ENCODE data around the gene LSAMP. TPM values are rescaled to one million over a fixed set of nuclear protein-coding genes. Genes with fewer than 3 reads are reported as not detected.

Gene LSAMP
- total and polyA plus RNA-seq, 2 of the 4 experiments (the other 2 are of a cell fraction): 7.9 to 8.0 TPM

GRCh38 chr3:115834068-115834467 lies 611.2 kb downstream of the LSAMP start:
- H4K20me1 ChIP-seq (ENCODE audit: insufficient read depth, low read length): no peaks in the 10 kb centered on the region
- H2BK120ac ChIP-seq (ENCODE audit: low read depth, low read length): no peak overlapping the region
- ChIA-PET POLR2A (ENCODE audit: unreplicated experiment) (no interaction called here), CTCF (no interaction called here)
- no peaks in the 10 kb centered on the region for H3K27me3 ChIP-seq (ENCODE audit: control insufficient read depth, insufficient read depth, low read length)
- H3K36me3 ChIP-seq (ENCODE audit: control insufficient read depth, insufficient read depth, low read length): no peaks in the 10 kb centered on the region
- H3K9me1 ChIP-seq (ENCODE audit: insufficient read depth, low read length): peaks cover 4% of the 10 kb centered on the region; the same call in 1 of the 2 replicates
- H4K8ac ChIP-seq (ENCODE audit: low read depth in 2 of 2, low read length in 2 of 2): no peak overlapping the region
- no peak overlapping the region for H3K4ac ChIP-seq (ENCODE audit: low read depth, low read length)
- BruUV-seq (replicated peaks): no TSS peak
- H3K27ac ChIP-seq (ENCODE audit: insufficient read depth, low read length): no peak overlapping the region
- H2BK15ac ChIP-seq (ENCODE audit: low read depth, low read length): no peak overlapping the region
- no peak overlapping the region for H3K14ac ChIP-seq (replicated peaks; ENCODE audit: low read depth, low read length)
- TF ChIP-seq CEBPB (IDR thresholded peaks at IDR 0.05; ENCODE audit: low read depth, low read length) (0 out of 2 replicates have a peak, but pooled peaks have one; percentile 20), FOS (IDR thresholded peaks at IDR 0.05; ENCODE audit: low read depth, low read length) (0 out of 2 replicates have a peak, but pooled peaks have one; percentile 38), MXI1 (IDR thresholded peaks at IDR 0.05; ENCODE audit: borderline replicate concordance, low read depth, low read length) (no peak), BHLHE40 (IDR thresholded peaks at IDR 0.05; ENCODE audit: low read depth, low read length) (no peak), ELK1 (IDR thresholded peaks at IDR 0.05; ENCODE audit: borderline replicate concordance, low read depth, low read length) (no peak), RCOR1 (IDR thresholded peaks at IDR 0.05; ENCODE audit: insufficient replicate concordance, low read length) (no peak), MAZ (IDR thresholded peaks at IDR 0.05; ENCODE audit: borderline replicate concordance, low read depth, low read length) (no peak), NFE2L2 (IDR thresholded peaks at IDR 0.05; ENCODE audit: low read depth, low read length) (no peak), RAD21 (IDR thresholded peaks at IDR 0.05; ENCODE audit: low read length) (no peak), RFX5 (IDR thresholded peaks at IDR 0.05; ENCODE audit: low read depth, low read length) (no peak)
- DNase-seq: peak; percentile 91
- no CpG with 5 or more reads among the region's 1 CpG for whole genome bisulfite sequencing, 2 experiments (ENCODE audit: extremely low coverage in 2 of 2, insufficient read length in 1 of 2)
- H3K18ac ChIP-seq (ENCODE audit: low read depth, low read length): no peak overlapping the region
- ATAC-seq (ENCODE audit: low read depth): peak; percentile 87
- dilution Hi-C loops (cut with HindIII; ENCODE audit: low sequenced_read_pairs, unreplicated experiment): no loop called here
- H3K4me2 ChIP-seq (ENCODE audit: low read depth, low read length): no peak overlapping the region
- H3K4me3 ChIP-seq (ENCODE audit: insufficient read depth, low read depth, low read length): no peak overlapping the region
- no peaks in the 10 kb centered on the region for H3K79me1 ChIP-seq (ENCODE audit: low read depth in 1 of 2, low read length in 2 of 2)
- intact Hi-C loops (cut with micrococcal nuclease): loop anchor here (5.0 kb wide), 1 partner anchor 923 kb away; no protein-coding TSS in a partner anchor
- no peak overlapping the region for H2AK9ac ChIP-seq (replicated peaks; ENCODE audit: low read depth, low read length, poor library complexity)
- in situ Hi-C loops (cut with MboI; ENCODE audit: low sequenced_read_pairs): no loop called here
- H2BK5ac ChIP-seq (ENCODE audit: low read depth, low read length, poor library complexity, severe bottlenecking): peak overlapping the region; percentile 61
- no peak overlapping the region for H2AK5ac ChIP-seq (ENCODE audit: low read depth, low read length)
- H4K5ac ChIP-seq (ENCODE audit: low read depth, low read length): no peak overlapping the region
- H2AFZ ChIP-seq (replicated peaks; ENCODE audit: low read length, poor library complexity): no peak overlapping the region
- peaks cover 10% of the 10 kb centered on the region for H3K4me1 ChIP-seq (ENCODE audit: control insufficient read depth, insufficient read depth, low read length)
- H3K9me3 ChIP-seq (ENCODE audit: control insufficient read depth, insufficient read depth, low read length): no peaks in the 10 kb centered on the region
- no peak overlapping the region for H3K9ac ChIP-seq (ENCODE audit: low read depth, low read length)
- no peak overlapping the region for H2BK20ac ChIP-seq (ENCODE audit: low read depth, low read length)
- H3K56ac ChIP-seq (ENCODE audit: extremely low read depth, insufficient read depth, low read length): no peak overlapping the region
- no peak overlapping the region for H4K91ac ChIP-seq (ENCODE audit: insufficient read depth, low read depth, low read length)
- no peak overlapping the region for H3K23ac ChIP-seq (ENCODE audit: low read depth, low read length)
